Measurements from ENCODE around the gene GVQW3.

DNA sequence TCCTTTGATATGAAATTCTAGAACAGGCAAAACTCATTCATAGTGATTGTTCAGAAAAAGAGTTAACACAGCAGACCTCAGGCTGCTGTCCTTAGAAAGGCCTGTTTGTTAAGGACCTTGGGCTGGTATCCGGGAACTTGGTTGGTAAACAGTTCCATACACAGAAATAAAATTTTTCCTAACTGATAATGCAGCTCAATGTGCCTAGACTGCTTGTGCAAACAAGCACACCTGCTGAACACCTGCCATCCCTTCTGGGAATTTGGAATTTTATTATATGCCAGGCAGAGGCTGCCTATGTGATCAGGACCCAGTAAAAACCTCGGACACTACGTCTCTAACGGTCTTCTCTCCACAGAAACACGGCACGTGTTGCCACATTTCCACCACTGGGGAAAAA, 11.7 kb upstream of the GVQW3 start:
- TF ChIP-seq, protein P1, sequence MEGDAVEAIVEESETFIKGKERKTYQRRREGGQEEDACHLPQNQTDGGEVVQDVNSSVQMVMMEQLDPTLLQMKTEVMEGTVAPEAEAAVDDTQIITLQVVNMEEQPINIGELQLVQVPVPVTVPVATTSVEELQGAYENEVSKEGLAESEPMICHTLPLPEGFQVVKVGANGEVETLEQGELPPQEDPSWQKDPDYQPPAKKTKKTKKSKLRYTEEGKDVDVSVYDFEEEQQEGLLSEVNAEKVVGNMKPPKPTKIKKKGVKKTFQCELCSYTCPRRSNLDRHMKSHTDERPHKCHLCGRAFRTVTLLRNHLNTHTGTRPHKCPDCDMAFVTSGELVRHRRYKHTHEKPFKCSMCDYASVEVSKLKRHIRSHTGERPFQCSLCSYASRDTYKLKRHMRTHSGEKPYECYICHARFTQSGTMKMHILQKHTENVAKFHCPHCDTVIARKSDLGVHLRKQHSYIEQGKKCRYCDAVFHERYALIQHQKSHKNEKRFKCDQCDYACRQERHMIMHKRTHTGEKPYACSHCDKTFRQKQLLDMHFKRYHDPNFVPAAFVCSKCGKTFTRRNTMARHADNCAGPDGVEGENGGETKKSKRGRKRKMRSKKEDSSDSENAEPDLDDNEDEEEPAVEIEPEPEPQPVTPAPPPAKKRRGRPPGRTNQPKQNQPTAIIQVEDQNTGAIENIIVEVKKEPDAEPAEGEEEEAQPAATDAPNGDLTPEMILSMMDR (tag by site-specific recombination; IDR thresholded peaks at IDR 0.05), result no peak
- TF ChIP-seq ZBTB17 (tag by site-specific recombination; IDR thresholded peaks at IDR 0.05) (no peak), ZNF114 (tag by site-specific recombination; IDR thresholded peaks at IDR 0.05) (no peak), ZNF747 (tag by site-specific recombination; IDR thresholded peaks at IDR 0.05) (no peak), ZNF362 (tag by site-specific recombination; IDR thresholded peaks at IDR 0.05) (no peak), ZNF785 (tag by site-specific recombination; IDR thresholded peaks at IDR 0.05) (no peak), MEIS1 (CRISPR knock-in tag; IDR thresholded peaks at IDR 0.05; ENCODE audit: borderline replicate concordance) (no peak), ZNF830 (tag by site-specific recombination; IDR thresholded peaks at IDR 0.05; ENCODE audit: low read depth) (no peak)
- TF ChIP-seq, protein P2, sequence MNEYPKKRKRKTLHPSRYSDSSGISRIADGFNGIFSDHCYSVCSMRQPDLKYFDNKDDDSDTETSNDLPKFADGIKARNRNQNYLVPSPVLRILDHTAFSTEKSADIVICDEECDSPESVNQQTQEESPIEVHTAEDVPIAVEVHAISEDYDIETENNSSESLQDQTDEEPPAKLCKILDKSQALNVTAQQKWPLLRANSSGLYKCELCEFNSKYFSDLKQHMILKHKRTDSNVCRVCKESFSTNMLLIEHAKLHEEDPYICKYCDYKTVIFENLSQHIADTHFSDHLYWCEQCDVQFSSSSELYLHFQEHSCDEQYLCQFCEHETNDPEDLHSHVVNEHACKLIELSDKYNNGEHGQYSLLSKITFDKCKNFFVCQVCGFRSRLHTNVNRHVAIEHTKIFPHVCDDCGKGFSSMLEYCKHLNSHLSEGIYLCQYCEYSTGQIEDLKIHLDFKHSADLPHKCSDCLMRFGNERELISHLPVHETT (tag by site-specific recombination; IDR thresholded peaks at IDR 0.05), result no peak
- TF ChIP-seq, protein P3, sequence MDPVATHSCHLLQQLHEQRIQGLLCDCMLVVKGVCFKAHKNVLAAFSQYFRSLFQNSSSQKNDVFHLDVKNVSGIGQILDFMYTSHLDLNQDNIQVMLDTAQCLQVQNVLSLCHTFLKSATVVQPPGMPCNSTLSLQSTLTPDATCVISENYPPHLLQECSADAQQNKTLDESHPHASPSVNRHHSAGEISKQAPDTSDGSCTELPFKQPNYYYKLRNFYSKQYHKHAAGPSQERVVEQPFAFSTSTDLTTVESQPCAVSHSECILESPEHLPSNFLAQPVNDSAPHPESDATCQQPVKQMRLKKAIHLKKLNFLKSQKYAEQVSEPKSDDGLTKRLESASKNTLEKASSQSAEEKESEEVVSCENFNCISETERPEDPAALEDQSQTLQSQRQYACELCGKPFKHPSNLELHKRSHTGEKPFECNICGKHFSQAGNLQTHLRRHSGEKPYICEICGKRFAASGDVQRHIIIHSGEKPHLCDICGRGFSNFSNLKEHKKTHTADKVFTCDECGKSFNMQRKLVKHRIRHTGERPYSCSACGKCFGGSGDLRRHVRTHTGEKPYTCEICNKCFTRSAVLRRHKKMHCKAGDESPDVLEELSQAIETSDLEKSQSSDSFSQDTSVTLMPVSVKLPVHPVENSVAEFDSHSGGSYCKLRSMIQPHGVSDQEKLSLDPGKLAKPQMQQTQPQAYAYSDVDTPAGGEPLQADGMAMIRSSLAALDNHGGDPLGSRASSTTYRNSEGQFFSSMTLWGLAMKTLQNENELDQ (tag by site-specific recombination; IDR thresholded peaks at IDR 0.05; ENCODE audit: low read depth), result no peak
